Measurements from ENCODE around the gene SIGLEC11. TPM values are rescaled to one million over a fixed set of nuclear protein-coding genes. Genes with fewer than 3 reads are reported as not detected.

The SIGLEC11 gene
- total and polyA plus RNA-seq, 2 of the 13 experiments (the other 11 are each of a cell fraction or from before 2014, with no cell fraction given) = not detected

GRCh38 chr19:49932731-49933131 lies 28.2 kb downstream of the SIGLEC11 start:
- Histone ChIP-seq H3K9ac (ENCODE audit: insufficient read depth, low read depth, low read length) (no peak overlapping the region), H3K27ac (ENCODE audit: extremely low read length, insufficient read depth, low read length) (no peak overlapping the region), H3K4me2 (ENCODE audit: low read depth, low read length) (no peak overlapping the region), H3K9me3 (ENCODE audit: low read length) (no peaks in the 10 kb centered on the region), H3K36me3 (replicated peaks in 1 of 2; ENCODE audit: control insufficient read depth in 1 of 2, insufficient read depth in 2 of 2, low read length in 2 of 2) (peaks cover 1 to 6% of the 10 kb centered on the region in 2 experiments; a peak in 3 of 5 replicates), H3K27me3 (ENCODE audit: control insufficient read depth in 1 of 2, insufficient read depth in 2 of 2, low read length in 2 of 2) (no peaks in the 10 kb centered on the region; a peak in 1 of 5 replicates), H3K79me2 (ENCODE audit: insufficient read depth, low read length) (peaks cover 13% of the 10 kb centered on the region), H3K4me1 (ENCODE audit: insufficient read depth, low read length) (peaks cover 18% of the 10 kb centered on the region), H4K20me1 (ENCODE audit: insufficient read depth, low read length) (no peaks in the 10 kb centered on the region), H2AFZ (ENCODE audit: low read length) (no peak overlapping the region), H3K4me3 (replicated peaks in 1 of 3; ENCODE audit: insufficient read depth in 1 of 3, low read depth in 2 of 3, low read length in 3 of 3) (no peak overlapping the region)
- intact Hi-C loops (cut with micrococcal nuclease; ENCODE audit: unreplicated experiment) (no loop called here), in situ Hi-C loops (cut with HindIII; ENCODE audit: extremely low pct_ligation_motif_present, low pct_unique_long_range_greater_than_20kb) (no loop called here)
- no peak for TF ChIP-seq ZNF639 (CRISPR knock-in tag; conservative IDR thresholded peaks at IDR 0.05)
- TF ChIP-seq CENPBD1 (CRISPR knock-in tag; IDR thresholded peaks at IDR 0.05; ENCODE audit: borderline replicate concordance, low read depth) = no peak
- TF ChIP-seq ZNF546 (CRISPR knock-in tag; conservative IDR thresholded peaks at IDR 0.05) = no peak
- TF ChIP-seq ZNF746 (CRISPR knock-in tag; IDR thresholded peaks at IDR 0.05) = no peak
- no peak for TF ChIP-seq CBFB (CRISPR knock-in tag; IDR thresholded peaks at IDR 0.05)
- TF ChIP-seq ZNF792 (CRISPR knock-in tag; IDR thresholded peaks at IDR 0.05) = no peak
- TF ChIP-seq ZNF296 (CRISPR knock-in tag; conservative IDR thresholded peaks at IDR 0.05) = no peak
- TF ChIP-seq ZNF124 (CRISPR knock-in tag; IDR thresholded peaks at IDR 0.05) = no peak
- TF ChIP-seq ZNF672 (CRISPR knock-in tag; IDR thresholded peaks at IDR 0.05) = no peak
- no peak for TF ChIP-seq PBX3 (CRISPR knock-in tag; IDR thresholded peaks at IDR 0.05; ENCODE audit: borderline replicate concordance)
- TF ChIP-seq GRHL1 (CRISPR knock-in tag; conservative IDR thresholded peaks at IDR 0.05) = no peak
- TF ChIP-seq MXI1 (IDR thresholded peaks at IDR 0.05; ENCODE audit: borderline replicate concordance, low read depth, low read length) = no peak
- TF ChIP-seq AFF4 (CRISPR knock-in tag; IDR thresholded peaks at IDR 0.05) = no peak
- TF ChIP-seq ARHGAP35 (CRISPR knock-in tag; IDR thresholded peaks at IDR 0.05; ENCODE audit: borderline replicate concordance) = no peak
- TF ChIP-seq ZNF225 (CRISPR knock-in tag; IDR thresholded peaks at IDR 0.05) = no peak
- no peak for TF ChIP-seq EP300 (IDR thresholded peaks at IDR 0.05; ENCODE audit: low read depth in 2 of 2, low read length in 2 of 2)
- no peak for TF ChIP-seq EP300 (CRISPR knock-in tag; IDR thresholded peaks at IDR 0.05; ENCODE audit: borderline replicate concordance)
- WGBS (ENCODE audit: low lambda C conversion rate) = 95% methylated on average over 23 of the region's 25 CpGs
- DNase-seq (ENCODE audit: low spot score) = no peak
- CTCF ChIA-PET (ENCODE audit: low intra/inter-chr PET ratio, low total read pairs) = no interaction called here
- no peak for ATAC-seq
- no TSS peak for BruUV-seq (replicated peaks)
- no peak for FAIRE-seq
- POLR2A ChIA-PET = no interaction called here
